GM12878 (cell line): ENCODE measurements around the gene ANKRD31. TPM values are rescaled to one million over a fixed set of nuclear protein-coding genes. Genes with fewer than 3 reads are reported as not detected.
A peak's percentile ranks its signal among the peaks of the same experiment; 100 is the strongest.

Experiments
- ATAC-seq: fragments of 200-7000 bp; cut with Tn5 transposase; 3 replicates; pipeline ENCODE4 v1.9.1; 2020; ENCODE audit warnings: mild to moderate bottlenecking, moderate library complexity
- BruUV-seq: library from RNA; stranded (reverse); fragments of 400-500 nt; replicated peaks from 2 replicates; lab custom pipeline; 2021; lab: Mats Ljungman, UMichigan
- CTCF ChIA-PET: fragments of 300-600 bp; sonication (Branson Sonifier 250); formaldehyde crosslinking; extraction: SDS; loops from one replicate; lab custom pipeline; 2021; ENCODE audit warnings: inconsistent platforms; lab: Yijun Ruan, JAX
- POLR2A ChIA-PET: fragments of 350-600 bp; formaldehyde crosslinking; extraction: SDS; loops from one replicate; lab custom pipeline; 2021; ENCODE audit warnings: inconsistent platforms; lab: Charles Lee
- RAD21 ChIA-PET: fragments of 300-600 bp; sonication (Branson Sonifier 250); formaldehyde crosslinking; loops from one replicate; lab custom pipeline; 2023; ENCODE audit warnings: antibody characterized with exemption; ENCODE audit not compliant: unreplicated experiment; lab: Charles Lee
- SMC1A ChIA-PET: fragments of 300-600 bp; sonication (Branson Sonifier 250); formaldehyde crosslinking; loops from one replicate; lab custom pipeline; 2023; ENCODE audit not compliant: unreplicated experiment, uncharacterized antibody; lab: Charles Lee
- DNase-seq: peaks from one replicate; pipeline ENCODE4 v3.0.0-alpha.2; 2011; ENCODE audit warnings: low read depth, low spot score
- FAIRE-seq: peaks from 3 replicates; lab custom pipeline; 2011; peaks lifted over from hg19 to GRCh38; lab: Jason Lieb, UNC
- H2AFZ ChIP-seq: 2 replicates; pipeline ENCODE4 v1.6.0; 2011; ENCODE audit warnings: low read depth, low read length, control low read depth; ENCODE audit not compliant: control insufficient read depth
- H3K27ac ChIP-seq: 2 replicates; pipeline ENCODE4 v1.5.1; 2011; ENCODE audit warnings: control low read depth; ENCODE audit not compliant: control insufficient read depth, insufficient read depth
- H3K27me3 ChIP-seq, 2 experiments: replicated peaks in 1 of 2; 2 replicates each; pipeline versions ENCODE4 v1.6.0 to v1.6.1; 2011; ENCODE audit warnings: low read length in 1 of 2; ENCODE audit not compliant: control insufficient read depth in 2 of 2, insufficient read depth in 2 of 2
- H3K36me3 ChIP-seq, 2 experiments: 2 replicates each; pipeline ENCODE4 v1.5.1; 2011; ENCODE audit warnings: low read length in 1 of 2; ENCODE audit not compliant: control insufficient read depth in 2 of 2, insufficient read depth in 2 of 2
- H3K4me1 ChIP-seq: 2 replicates; pipeline ENCODE4 v1.6.1; 2011; ENCODE audit warnings: mild to moderate bottlenecking, low read length, moderate library complexity, mixed read lengths; ENCODE audit not compliant: control insufficient read depth, insufficient read depth
- H3K4me2 ChIP-seq: 2 replicates; pipeline ENCODE4 v1.6.0; 2011; ENCODE audit warnings: control low read depth; ENCODE audit not compliant: control insufficient read depth, insufficient read depth
- H3K4me3 ChIP-seq: fragments of 200-600 bp; sonication (generic); 2 replicates; pipeline ENCODE4 v1.5.1; 2016
- H3K79me2 ChIP-seq: 2 replicates; pipeline ENCODE4 v1.6.0; 2011; ENCODE audit warnings: low read length; ENCODE audit not compliant: control insufficient read depth, insufficient read depth
- H3K9ac ChIP-seq: 2 replicates; pipeline ENCODE4 v1.8.0; 2011; ENCODE audit warnings: low read length, control low read depth, mixed read lengths; ENCODE audit not compliant: control insufficient read depth, insufficient read depth
- H3K9me3 ChIP-seq: replicated peaks from 3 replicates; pipeline ENCODE4 v1.5.1; 2011; ENCODE audit warnings: mild to moderate bottlenecking, low read length; ENCODE audit not compliant: control insufficient read depth, insufficient read depth
- H4K20me1 ChIP-seq: 2 replicates; pipeline ENCODE4 v1.6.0; 2011; ENCODE audit not compliant: control insufficient read depth, insufficient read depth
- MTA2 ChIP-seq: fragments of 450-650 bp; IDR thresholded peaks from 2 replicates; pipeline ENCODE4 v1.6.1; 2016; ENCODE audit warnings: low read depth, mild to moderate bottlenecking, moderate library complexity
- POLR2AphosphoS5 ChIP-seq: IDR thresholded peaks from 2 replicates; pipeline ENCODE4 v1.6.1; 2011; ENCODE audit warnings: mild to moderate bottlenecking, low read length, inconsistent platforms
- RAD51 ChIP-seq: fragments of 450-650 bp; IDR thresholded peaks from 2 replicates; pipeline ENCODE4 v1.6.1; 2016; ENCODE audit warnings: moderate library complexity, mild to moderate bottlenecking, inconsistent platforms
- WGBS: methylation state at CpG from one replicate; pipeline ENCODE4 v1.1.6; 2016; ENCODE audit warnings: low lambda C conversion rate; ENCODE audit not compliant: insufficient replicate concordance, insufficient coverage; ENCODE audit errors: missing lambda C conversion rate; 5-methylcytosine and 5-hydroxymethylcytosine counted together
- in situ Hi-C: fragments of 300-500 bp; cut with MboI; formaldehyde crosslinking; loops from 9 replicates; pipeline ENCODE4 v1.14.3; 2018; ENCODE audit warnings: mixed read lengths
- intact Hi-C: fragments of 100-400 bp; cut with micrococcal nuclease; formaldehyde crosslinking; loops from one replicate; pipeline ENCODE4 v1.14.2; 2022; ENCODE audit not compliant: unreplicated experiment
- polyA plus RNA-seq, 11 experiments: library from polyadenylated mRNA; depleted of rRNA in 4 of 11; unstranded in 6 of 11; stranded (reverse) in 5 of 11; fragments of >200 nt; fragmentation: Nextera tagmentation in 4 of 11; fragmentation: Illumina TruSeq in 1 of 11; extraction: Ambion mirVana in 4 of 11; extraction: Trizol in 1 of 11; gene quantifications; 1 replicate in 1 of 11; 2 replicates in 10 of 11; pipeline versions ENCODE4 v1.2.1 to v1.2.3, GENCODE V29; 2011 to 2016; ENCODE audit warnings: inconsistent platforms in 2 of 11, missing spikeins in 2 of 11, low read depth in 1 of 11
- total RNA-seq, 4 experiments: library from RNA; depleted of rRNA in 3 of 4; stranded (reverse); fragments of >200 nt in 3 of 4; fragmentation: Illumina TruSeq in 1 of 4; extraction: Trizol in 1 of 4; gene quantifications; 2 replicates each; pipeline versions ENCODE4 v1.2.1 to v1.2.3, GENCODE V29; 2013 to 2021
- TF ChIP-seq, protein P1 (sequence below): IDR thresholded peaks from 2 replicates; pipeline ENCODE4 v1.6.1; 2011; ENCODE audit warnings: borderline replicate concordance, low read depth, mild to moderate bottlenecking, moderate library complexity, mixed read lengths, low read length; ENCODE audit not compliant: insufficient read depth; ENCODE audit errors: extremely low read length
- TF ChIP-seq, protein P2 (sequence below): IDR thresholded peaks from 2 replicates; pipeline ENCODE4 v1.6.1; 2011; ENCODE audit warnings: mild to moderate bottlenecking, low read depth, low read length, moderate library complexity; ENCODE audit not compliant: insufficient replicate concordance

Gene ANKRD31
- total and polyA plus RNA-seq, 10 of the 15 experiments (the other 5 are each of a cell fraction or from before 2014, with no cell fraction given), result under 0.01 to 0.10 (median 0.04) TPM; not detected in 3

DNA sequence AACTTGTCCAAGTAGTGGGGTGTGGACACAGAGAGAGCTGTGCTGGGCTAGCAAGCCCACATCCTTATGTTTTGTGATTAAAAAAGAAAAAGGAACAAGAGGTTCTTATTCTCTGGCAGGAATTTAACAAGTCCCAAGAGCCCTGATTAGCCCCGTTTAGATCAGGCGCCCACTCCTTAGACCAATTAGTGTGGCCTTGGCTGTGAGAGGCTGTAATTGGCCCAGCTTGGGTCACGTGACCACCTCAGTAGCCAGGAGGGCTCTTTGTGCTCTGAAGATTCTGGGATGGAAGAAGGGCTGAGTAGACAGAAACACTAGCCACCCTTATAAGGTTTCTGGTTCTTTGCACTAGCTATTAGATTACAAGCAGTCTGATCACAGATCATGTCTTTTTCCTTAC is 215.5 kb downstream of the ANKRD31 start:
- H3K4me2 ChIP-seq, result no peak overlapping the region
- FAIRE-seq (no peak), DNase-seq (no peak), ATAC-seq (no peak)
- H2AFZ ChIP-seq, result no peak overlapping the region
- TF ChIP-seq MTA2, result no peak
- no peak for TF ChIP-seq POLR2AphosphoS5
- TF ChIP-seq, protein P1, sequence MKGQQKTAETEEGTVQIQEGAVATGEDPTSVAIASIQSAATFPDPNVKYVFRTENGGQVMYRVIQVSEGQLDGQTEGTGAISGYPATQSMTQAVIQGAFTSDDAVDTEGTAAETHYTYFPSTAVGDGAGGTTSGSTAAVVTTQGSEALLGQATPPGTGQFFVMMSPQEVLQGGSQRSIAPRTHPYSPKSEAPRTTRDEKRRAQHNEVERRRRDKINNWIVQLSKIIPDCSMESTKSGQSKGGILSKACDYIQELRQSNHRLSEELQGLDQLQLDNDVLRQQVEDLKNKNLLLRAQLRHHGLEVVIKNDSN, result no peak
- peak; percentile 73; the same call in 1 of the 2 replicates for TF ChIP-seq RAD51
- TF ChIP-seq, protein P2, sequence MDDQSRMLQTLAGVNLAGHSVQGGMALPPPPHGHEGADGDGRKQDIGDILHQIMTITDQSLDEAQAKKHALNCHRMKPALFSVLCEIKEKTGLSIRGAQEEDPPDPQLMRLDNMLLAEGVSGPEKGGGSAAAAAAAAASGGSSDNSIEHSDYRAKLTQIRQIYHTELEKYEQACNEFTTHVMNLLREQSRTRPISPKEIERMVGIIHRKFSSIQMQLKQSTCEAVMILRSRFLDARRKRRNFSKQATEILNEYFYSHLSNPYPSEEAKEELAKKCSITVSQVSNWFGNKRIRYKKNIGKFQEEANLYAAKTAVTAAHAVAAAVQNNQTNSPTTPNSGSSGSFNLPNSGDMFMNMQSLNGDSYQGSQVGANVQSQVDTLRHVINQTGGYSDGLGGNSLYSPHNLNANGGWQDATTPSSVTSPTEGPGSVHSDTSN, result no peak
- ChIA-PET CTCF (no interaction called here), POLR2A (no interaction called here), SMC1A (no interaction called here), RAD21 (no interaction called here)
- in situ Hi-C loops, result no loop called here
- H3K4me3 ChIP-seq, result no peak overlapping the region
- no peak overlapping the region for H3K9ac ChIP-seq
- H3K9me3 ChIP-seq, result no peaks in the 10 kb centered on the region; the same call in 2 of the 3 replicates
- no peak overlapping the region for H3K27ac ChIP-seq
- intact Hi-C loops, result no loop called here
- H3K27me3 ChIP-seq, result no peaks in the 10 kb centered on the region
- WGBS, result 31% methylated on average over 3 of the region's 3 CpGs
- H3K79me2 ChIP-seq, result no peaks in the 10 kb centered on the region
- no peaks in the 10 kb centered on the region for H3K36me3 ChIP-seq
- H4K20me1 ChIP-seq, result no peaks in the 10 kb centered on the region
- BruUV-seq, result no TSS peak
- no peaks in the 10 kb centered on the region for H3K4me1 ChIP-seq
